ENCODE measurements around the gene BMP7.
"Not testable (repeated sequence)": the region's sequence is repeated elsewhere in the genome, so short reads cannot be mapped to it uniquely, and the experiment has no call there.

Gene BMP7

GRCh38 chr20:57239725-57240124 is 26.7 kb downstream of the BMP7 start:
- H2BK5ac ChIP-seq (ENCODE audit: low read depth, low read length, poor library complexity); H3K14ac ChIP-seq (ENCODE audit: low read length): not testable (repeated sequence)
- WGBS (ENCODE audit: extremely low coverage, insufficient coverage, insufficient read length): no CpG with 5 or more reads among the region's 1 CpG

GRCh38 chr20:57239324-57239723 is 27.1 kb downstream of the BMP7 start:
- H3K36me3 ChIP-seq (ENCODE audit: control insufficient read depth in 1 of 2, insufficient read depth in 2 of 2, low read length in 2 of 2); H2AK5ac ChIP-seq (ENCODE audit: low read length); H2BK5ac ChIP-seq (ENCODE audit: low read depth, low read length, poor library complexity); H3K27me3 ChIP-seq (ENCODE audit: insufficient read depth, low read length); H3K4me3 ChIP-seq (ENCODE audit: low read depth, low read length); H3K4me2 ChIP-seq (ENCODE audit: low read length); H3K14ac ChIP-seq (ENCODE audit: low read length); H4K8ac ChIP-seq (ENCODE audit: low read depth, low read length); H2BK120ac ChIP-seq (ENCODE audit: insufficient read depth, low read length, poor library complexity); H3K4me1 ChIP-seq (ENCODE audit: control insufficient read depth in 1 of 2, insufficient read depth in 2 of 2, low read length in 2 of 2); H4K91ac ChIP-seq (ENCODE audit: low read depth, low read length); H3K79me1 ChIP-seq (ENCODE audit: low read length); H3K18ac ChIP-seq (ENCODE audit: low read length); H4K12ac ChIP-seq (ENCODE audit: low read depth, low read length); DNase-seq; H3K4ac ChIP-seq (ENCODE audit: low read depth, low read length); H3K23ac ChIP-seq (ENCODE audit: low read length); H3K79me2 ChIP-seq (ENCODE audit: control insufficient read depth, insufficient read depth, low read length, poor library complexity); H3K9ac ChIP-seq (ENCODE audit: low read length); H3K9me3 ChIP-seq (ENCODE audit: insufficient read depth, low read depth, low read length); H2BK12ac ChIP-seq (ENCODE audit: low read length); H3K27ac ChIP-seq (ENCODE audit: low read depth, low read length); H2AFZ ChIP-seq (ENCODE audit: insufficient read depth, low read length, poor library complexity): not testable (repeated sequence)
- WGBS (ENCODE audit: extremely low coverage, insufficient coverage, insufficient read length): no CpG with 5 or more reads among the region's 4 CpGs

More at GRCh38 chr20:57239725-57240124, 26.7 kb downstream of the BMP7 start:
- H2AFZ ChIP-seq (ENCODE audit: insufficient read depth, low read length, poor library complexity); H3K4me1 ChIP-seq (ENCODE audit: control insufficient read depth in 1 of 2, insufficient read depth in 2 of 2, low read length in 2 of 2); H3K79me1 ChIP-seq (ENCODE audit: low read length); H3K18ac ChIP-seq (ENCODE audit: low read length); H2AK5ac ChIP-seq (ENCODE audit: low read length); H3K4me2 ChIP-seq (ENCODE audit: low read length); H4K12ac ChIP-seq (ENCODE audit: low read depth, low read length); H3K27me3 ChIP-seq (ENCODE audit: insufficient read depth, low read length); H2BK12ac ChIP-seq (ENCODE audit: low read length); H3K9me3 ChIP-seq (ENCODE audit: insufficient read depth, low read depth, low read length); H3K9ac ChIP-seq (ENCODE audit: low read length); H4K91ac ChIP-seq (ENCODE audit: low read depth, low read length); H4K8ac ChIP-seq (ENCODE audit: low read depth, low read length); H3K23ac ChIP-seq (ENCODE audit: low read length); H3K4me3 ChIP-seq (ENCODE audit: low read depth, low read length); H3K27ac ChIP-seq (ENCODE audit: low read depth, low read length); H2BK120ac ChIP-seq (ENCODE audit: insufficient read depth, low read length, poor library complexity); DNase-seq; H3K36me3 ChIP-seq (ENCODE audit: control insufficient read depth in 1 of 2, insufficient read depth in 2 of 2, low read length in 2 of 2); H3K79me2 ChIP-seq (ENCODE audit: control insufficient read depth, insufficient read depth, low read length, poor library complexity); H3K4ac ChIP-seq (ENCODE audit: low read depth, low read length): not testable (repeated sequence)

DNA sequence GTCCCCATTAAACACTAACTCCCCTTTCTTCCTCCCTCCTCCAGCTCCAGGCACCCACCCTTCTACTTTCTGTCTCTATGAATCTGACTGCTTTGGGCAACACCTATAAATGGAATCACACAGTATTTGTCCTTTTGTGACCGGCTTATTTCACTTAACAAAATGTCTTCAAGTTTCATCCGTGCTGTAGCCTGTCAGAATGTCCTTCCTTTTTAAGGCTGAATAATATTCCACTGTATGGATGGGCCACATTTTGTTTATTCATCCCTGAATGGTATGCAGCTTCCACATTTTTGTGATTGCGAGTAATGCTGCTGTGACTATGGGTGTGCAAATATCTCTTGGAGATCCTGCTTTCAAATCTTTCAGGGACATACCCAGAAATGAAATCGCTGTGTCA is 28.4 kb downstream of the BMP7 start:
- Histone ChIP-seq H2AK5ac (ENCODE audit: low read length) (no peak overlapping the region), H3K4ac (ENCODE audit: low read depth, low read length) (no peak overlapping the region), H3K36me3 (ENCODE audit: control insufficient read depth in 1 of 2, insufficient read depth in 2 of 2, low read length in 2 of 2) (no peaks in the 10 kb centered on the region), H3K9me3 (ENCODE audit: insufficient read depth, low read depth, low read length) (peaks cover 2% of the 10 kb centered on the region), H3K9ac (ENCODE audit: low read length) (no peak overlapping the region), H2BK12ac (ENCODE audit: low read length) (no peak overlapping the region), H3K27me3 (ENCODE audit: insufficient read depth, low read length) (no peaks in the 10 kb centered on the region), H2AFZ (ENCODE audit: insufficient read depth, low read length, poor library complexity) (no peak overlapping the region), H3K4me1 (ENCODE audit: control insufficient read depth in 1 of 2, insufficient read depth in 2 of 2, low read length in 2 of 2) (no peaks in the 10 kb centered on the region), H3K18ac (ENCODE audit: low read length) (no peak overlapping the region), H3K79me2 (ENCODE audit: control insufficient read depth, insufficient read depth, low read length, poor library complexity) (no peaks in the 10 kb centered on the region), H3K27ac (ENCODE audit: low read depth, low read length) (no peak overlapping the region), H2BK120ac (ENCODE audit: insufficient read depth, low read length, poor library complexity) (no peak overlapping the region), H3K4me3 (ENCODE audit: low read depth, low read length) (no peak overlapping the region), H3K79me1 (ENCODE audit: low read length) (no peaks in the 10 kb centered on the region), H4K12ac (ENCODE audit: low read depth, low read length) (no peak overlapping the region), H2BK5ac (ENCODE audit: low read depth, low read length, poor library complexity) (no peak overlapping the region), H4K8ac (ENCODE audit: low read depth, low read length) (no peak overlapping the region), H3K4me2 (ENCODE audit: low read length) (no peak overlapping the region), H3K14ac (ENCODE audit: low read length) (no peak overlapping the region), H3K23ac (ENCODE audit: low read length) (no peak overlapping the region), H4K91ac (ENCODE audit: low read depth, low read length) (no peak overlapping the region)
- DNase-seq: no peak
- no CpG with 5 or more reads among the region's 4 CpGs for WGBS (ENCODE audit: extremely low coverage, insufficient coverage, insufficient read length)

GRCh38 chr20:57237585-57237953 is 28.9 kb downstream of the BMP7 start:
- H3K27ac ChIP-seq (ENCODE audit: low read depth, low read length): no peak overlapping the region

More at GRCh38 chr20:57237585-57237953, 28.9 kb downstream of the BMP7 start:
- Histone ChIP-seq H3K79me1 (ENCODE audit: low read length) (no peaks in the 10 kb centered on the region), H4K12ac (ENCODE audit: low read depth, low read length) (no peak overlapping the region), H3K4me1 (ENCODE audit: control insufficient read depth in 1 of 2, insufficient read depth in 2 of 2, low read length in 2 of 2) (no peaks in the 10 kb centered on the region), H3K27me3 (ENCODE audit: insufficient read depth, low read length) (no peaks in the 10 kb centered on the region), H3K9ac (ENCODE audit: low read length) (no peak overlapping the region), H3K18ac (ENCODE audit: low read length) (no peak overlapping the region), H3K36me3 (ENCODE audit: control insufficient read depth in 1 of 2, insufficient read depth in 2 of 2, low read length in 2 of 2) (no peaks in the 10 kb centered on the region), H3K9me3 (ENCODE audit: insufficient read depth, low read depth, low read length) (peaks cover 2% of the 10 kb centered on the region), H4K8ac (ENCODE audit: low read depth, low read length) (no peak overlapping the region), H3K4me2 (ENCODE audit: low read length) (no peak overlapping the region), H2AK5ac (ENCODE audit: low read length) (no peak overlapping the region), H3K23ac (ENCODE audit: low read length) (no peak overlapping the region), H3K14ac (ENCODE audit: low read length) (no peak overlapping the region), H3K4ac (ENCODE audit: low read depth, low read length) (no peak overlapping the region), H3K4me3 (ENCODE audit: low read depth, low read length) (no peak overlapping the region), H2BK120ac (ENCODE audit: insufficient read depth, low read length, poor library complexity) (no peak overlapping the region), H2BK5ac (ENCODE audit: low read depth, low read length, poor library complexity) (no peak overlapping the region), H4K91ac (ENCODE audit: low read depth, low read length) (no peak overlapping the region), H2BK12ac (ENCODE audit: low read length) (no peak overlapping the region), H2AFZ (ENCODE audit: insufficient read depth, low read length, poor library complexity) (no peak overlapping the region), H3K79me2 (ENCODE audit: control insufficient read depth, insufficient read depth, low read length, poor library complexity) (no peaks in the 10 kb centered on the region)
- no peak for DNase-seq
- WGBS (ENCODE audit: extremely low coverage, insufficient coverage, insufficient read length): no CpG with 5 or more reads among the region's 3 CpGs
